Inferior parietal cortex (tissue), 1 donor: ENCODE data around the gene GET3.

ENCODE experiments used
- DNase-seq: peaks from one replicate; pipeline ENCODE4 v3.0.0-alpha.2; 2016; ENCODE audit errors: extremely low spot score

GET3 gene

GRCh38 chr19:12779162-12779993 is 42.1 kb downstream of the GET3 start:
- no peak for DNase-seq

DNA sequence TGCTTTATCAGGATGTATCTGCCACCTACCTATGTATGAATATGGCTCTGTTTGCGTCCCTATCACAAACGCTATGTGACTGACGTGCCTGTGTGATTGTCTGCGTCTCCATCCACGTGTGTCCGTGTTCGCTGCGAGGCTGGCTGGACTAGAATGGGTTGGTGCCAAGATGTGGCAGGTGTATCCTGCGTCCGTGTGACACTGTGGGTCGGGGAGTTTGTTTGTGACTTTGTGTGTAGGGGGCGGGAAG is 44.8 kb downstream of the GET3 start:
- DNase-seq, result no peak

- peak; percentile 90 for DNase-seq
These were observed 45.4 kb downstream of the GET3 start for GRCh38 chr19:12782424-12783290.

- DNase-seq, result no peak
These were observed 46.1 kb downstream of the GET3 start for GRCh38 chr19:12783291-12783848.

- no peak for DNase-seq
These were observed 46.6 kb downstream of the GET3 start for GRCh38 chr19:12783849-12784393.

DNA sequence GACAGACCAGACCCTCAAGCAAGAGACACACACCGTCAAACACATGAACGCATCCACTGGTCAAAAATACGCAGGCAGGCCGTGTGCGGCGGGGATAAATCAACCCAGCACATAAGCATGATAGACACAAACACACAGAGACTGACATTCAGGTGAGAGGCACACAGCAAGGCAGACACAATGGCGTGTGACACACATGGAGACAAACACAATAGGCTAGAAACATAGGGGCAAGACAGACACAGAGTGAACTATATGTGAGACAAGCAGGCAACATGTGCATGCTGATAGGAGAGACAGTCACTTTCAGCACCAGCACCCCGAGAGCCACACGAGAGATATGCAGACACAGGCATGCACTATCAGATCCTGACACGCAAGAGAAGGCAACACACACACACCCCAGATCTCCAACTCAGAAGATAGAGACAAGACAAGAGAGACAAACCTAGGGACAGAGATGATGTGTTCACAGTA is 47.1 kb downstream of the GET3 start:
- no peak for DNase-seq

DNA sequence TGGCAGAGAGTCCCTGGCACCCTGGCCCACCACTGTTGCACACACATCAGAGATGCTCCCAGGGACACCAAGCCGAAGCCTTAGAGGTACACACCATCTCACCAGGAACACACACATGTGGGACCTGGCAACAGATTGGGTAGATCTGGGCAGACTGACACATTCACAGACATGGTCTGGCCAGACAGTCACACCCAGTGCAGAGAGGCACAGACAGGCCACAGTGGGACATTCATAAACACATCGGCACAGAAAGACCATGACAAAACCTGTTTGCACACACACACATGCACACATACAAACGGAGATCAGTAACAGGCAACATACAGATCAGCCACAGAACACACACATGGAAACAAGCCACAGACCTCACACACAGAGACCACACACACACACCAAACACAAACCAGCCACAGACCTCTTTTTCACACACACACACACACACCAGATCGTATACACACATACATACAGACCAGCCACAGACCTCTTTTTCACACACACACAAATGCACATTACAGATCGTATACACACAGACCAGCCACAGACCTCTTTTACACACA is 47.7 kb downstream of the GET3 start:
- DNase-seq, result no peak

DNA sequence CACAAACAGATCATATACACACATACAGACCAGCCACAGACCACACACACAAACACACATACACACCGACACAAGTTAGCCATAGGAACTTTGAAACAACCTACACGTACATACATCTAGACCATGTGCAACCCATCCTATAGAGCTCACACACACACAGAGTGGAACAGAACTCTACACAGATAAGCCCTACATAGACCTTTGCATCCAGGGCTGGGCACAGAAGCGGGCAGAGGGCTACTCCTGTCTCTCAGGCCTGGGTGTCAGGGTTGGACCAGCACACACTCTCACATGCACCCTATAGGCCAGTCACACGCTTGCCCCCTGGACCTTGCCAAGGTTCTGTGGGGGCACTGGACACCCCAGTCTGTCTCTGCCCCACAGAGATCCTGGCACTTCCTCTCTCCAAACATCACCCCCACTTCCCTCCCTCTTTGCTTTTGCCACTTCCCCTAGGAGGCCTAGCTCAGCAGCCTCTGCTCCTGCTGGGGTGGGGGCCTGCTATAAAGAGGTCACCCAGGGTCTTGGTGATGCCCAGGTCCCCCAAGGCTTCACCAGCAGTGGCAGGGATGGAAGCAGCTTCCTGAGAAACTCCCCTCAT is 48.2 kb downstream of the GET3 start:
- no peak for DNase-seq

DNA sequence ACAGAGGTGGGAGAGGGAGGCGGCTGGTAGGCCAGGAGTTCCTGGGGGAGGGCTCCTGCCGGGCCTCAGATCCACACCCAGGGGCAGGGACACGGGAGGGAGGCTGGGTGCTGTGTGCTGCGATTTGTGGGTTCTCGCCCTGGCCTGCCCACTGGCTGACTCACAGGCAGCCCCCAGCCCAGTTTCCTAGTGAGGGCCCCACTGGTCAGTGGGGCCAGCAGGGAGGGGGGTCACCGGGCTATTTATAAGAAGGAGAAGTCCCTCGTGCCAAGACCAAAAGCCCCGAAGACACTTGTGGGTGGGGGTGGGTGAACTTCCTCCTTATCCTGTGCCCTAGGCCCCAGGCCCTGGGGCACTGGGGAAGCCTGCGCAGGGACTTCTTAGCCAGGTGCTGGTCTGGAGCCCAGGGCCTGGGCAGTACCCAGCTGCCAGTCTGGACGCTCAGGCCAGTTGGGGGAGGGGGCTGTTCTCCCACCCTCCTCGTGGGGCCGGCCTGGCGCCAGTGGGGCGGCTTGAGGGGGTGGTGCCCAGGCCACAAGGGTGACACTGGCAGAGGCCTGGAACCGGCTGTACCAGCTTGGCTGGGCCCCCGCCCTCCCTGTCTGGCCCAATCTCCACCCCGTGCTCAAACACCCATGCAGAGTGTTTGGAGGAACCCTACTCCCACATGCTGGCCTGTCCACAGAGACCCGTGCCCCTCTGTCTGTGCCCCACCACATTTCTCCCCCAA is 49.0 kb downstream of the GET3 start:
- no peak for DNase-seq

GRCh38 chr19:12786952-12787351 is 49.7 kb downstream of the GET3 start:
- no peak for DNase-seq

GRCh38 chr19:12787458-12787857 is 50.2 kb downstream of the GET3 start:
- no peak for DNase-seq

DNA sequence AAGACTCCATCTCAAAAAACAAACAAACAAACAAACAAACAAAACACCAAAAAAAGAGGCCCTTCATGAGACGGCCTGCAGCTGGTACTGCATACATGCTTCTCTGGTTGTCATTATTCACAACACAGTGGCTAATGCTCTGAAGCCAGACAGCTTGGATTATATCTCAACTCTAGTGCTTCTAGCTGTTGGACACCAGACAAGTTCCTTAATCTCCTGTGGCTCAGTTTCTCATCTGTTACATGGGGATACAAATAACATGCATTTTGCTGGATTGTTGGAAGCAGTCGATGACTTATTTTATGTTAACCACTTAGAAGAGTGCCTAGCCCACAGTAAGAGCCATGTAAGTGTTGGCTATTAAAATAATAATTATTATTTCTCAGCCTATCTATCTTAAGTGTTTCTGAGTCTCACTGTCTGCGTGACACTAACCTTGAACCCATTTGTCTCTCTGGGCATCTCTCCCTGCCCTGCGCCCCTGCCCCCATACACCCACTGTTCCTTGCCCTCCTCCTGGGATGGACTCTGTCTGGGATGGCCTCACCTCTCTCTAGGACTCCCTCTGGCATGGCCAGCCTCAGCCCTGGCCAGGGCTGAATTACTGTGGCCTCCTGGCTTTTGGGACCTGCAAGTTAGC is 50.9 kb downstream of the GET3 start:
- no peak for DNase-seq

DNA sequence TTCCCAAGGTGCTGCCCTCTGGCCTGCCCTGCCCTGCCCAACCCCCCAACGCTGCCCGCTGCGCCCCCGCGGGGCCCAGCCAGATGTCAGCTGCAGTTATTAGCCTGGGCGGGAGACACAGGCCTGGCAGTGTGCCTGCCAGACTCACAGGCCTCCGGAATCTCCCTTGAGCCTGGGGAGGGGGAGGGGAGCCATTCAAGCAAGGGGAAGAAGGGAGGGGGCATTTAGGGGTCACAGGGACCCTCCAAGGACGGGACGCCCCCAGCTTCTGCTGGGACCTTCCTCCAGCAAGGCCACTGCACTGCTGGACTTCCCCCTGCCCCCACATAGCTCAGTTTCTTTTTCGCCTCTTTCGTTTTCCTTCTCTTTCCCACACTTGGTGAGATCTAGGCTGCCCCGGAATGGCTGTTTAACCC is 51.4 kb downstream of the GET3 start:
- peak; percentile 48 for DNase-seq

DNA sequence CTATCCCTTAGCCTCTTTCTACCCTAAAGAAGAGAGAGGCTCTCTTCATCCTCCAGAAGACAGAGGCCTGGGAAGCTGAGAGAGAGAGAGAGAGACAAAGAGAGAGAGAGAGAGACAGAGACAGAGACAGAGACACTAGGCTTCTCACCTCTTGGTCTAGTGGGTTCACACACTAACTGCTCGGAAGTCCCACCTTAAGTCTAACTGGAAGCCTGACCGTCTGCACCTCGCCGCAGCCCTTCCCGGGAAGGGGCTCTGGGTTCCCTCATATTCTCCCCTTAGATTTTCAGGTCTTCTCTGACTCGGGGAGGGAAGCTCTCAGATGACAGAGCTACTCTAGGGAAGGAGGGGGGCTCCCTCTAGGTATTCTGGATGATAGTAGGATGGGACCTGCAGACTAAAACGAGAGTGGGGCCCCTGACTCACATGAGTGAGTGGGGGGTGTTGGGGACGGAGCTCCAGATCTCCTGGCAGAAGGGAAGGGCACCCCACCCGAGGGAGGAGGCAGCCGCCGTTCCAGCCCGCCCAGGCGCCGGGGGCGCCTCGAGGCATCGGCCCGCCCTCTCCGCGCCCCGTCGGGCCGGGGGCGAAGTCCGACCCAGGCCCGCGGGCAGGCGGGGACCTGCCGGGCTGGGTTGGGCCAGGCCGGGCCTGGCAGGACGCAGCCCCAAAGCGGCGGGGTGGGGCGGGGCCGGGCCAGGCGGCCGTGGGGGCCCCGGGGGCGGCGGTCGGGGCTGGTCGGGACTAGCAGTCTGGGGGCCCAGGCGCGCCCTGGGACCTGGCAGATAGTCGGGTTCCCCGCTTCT is 52.0 kb downstream of the GET3 start:
- DNase-seq, result no peak

DNA sequence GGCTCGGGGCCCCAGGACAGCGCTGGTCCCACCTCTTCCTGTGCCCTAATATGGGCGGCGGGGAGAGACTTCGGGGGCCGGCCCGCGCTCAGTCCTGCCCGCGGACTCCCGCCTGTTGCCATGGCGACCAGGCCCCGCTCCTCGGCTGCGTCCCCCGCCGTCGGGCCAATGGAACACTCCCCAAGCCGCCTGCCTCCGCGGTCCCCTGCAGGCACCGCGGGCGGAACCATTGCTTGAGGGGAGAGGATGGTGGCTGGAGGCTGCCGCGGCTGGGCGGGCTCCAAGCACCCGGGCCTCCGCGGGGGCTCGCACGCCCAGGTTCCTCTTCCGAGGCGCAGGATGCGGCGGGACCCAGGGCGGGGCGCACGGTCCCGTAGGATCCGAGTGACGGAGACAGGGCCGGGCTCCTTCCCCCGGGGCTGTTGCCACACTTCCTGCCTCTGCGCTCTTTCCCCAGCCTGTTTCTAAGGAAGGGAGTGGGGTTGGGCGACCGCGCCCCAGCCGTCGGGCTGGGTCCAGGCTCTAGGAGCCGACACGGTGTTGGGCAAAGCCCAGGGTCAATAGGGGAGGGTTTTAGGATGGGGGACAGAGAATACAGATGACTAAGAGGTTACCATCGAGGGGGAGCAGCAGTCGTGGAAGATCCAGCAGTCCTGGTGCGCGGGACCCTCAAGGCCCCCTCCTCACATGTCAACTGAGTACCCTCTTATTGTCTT is 52.8 kb downstream of the GET3 start:
- peak; percentile 93 for DNase-seq

DNA sequence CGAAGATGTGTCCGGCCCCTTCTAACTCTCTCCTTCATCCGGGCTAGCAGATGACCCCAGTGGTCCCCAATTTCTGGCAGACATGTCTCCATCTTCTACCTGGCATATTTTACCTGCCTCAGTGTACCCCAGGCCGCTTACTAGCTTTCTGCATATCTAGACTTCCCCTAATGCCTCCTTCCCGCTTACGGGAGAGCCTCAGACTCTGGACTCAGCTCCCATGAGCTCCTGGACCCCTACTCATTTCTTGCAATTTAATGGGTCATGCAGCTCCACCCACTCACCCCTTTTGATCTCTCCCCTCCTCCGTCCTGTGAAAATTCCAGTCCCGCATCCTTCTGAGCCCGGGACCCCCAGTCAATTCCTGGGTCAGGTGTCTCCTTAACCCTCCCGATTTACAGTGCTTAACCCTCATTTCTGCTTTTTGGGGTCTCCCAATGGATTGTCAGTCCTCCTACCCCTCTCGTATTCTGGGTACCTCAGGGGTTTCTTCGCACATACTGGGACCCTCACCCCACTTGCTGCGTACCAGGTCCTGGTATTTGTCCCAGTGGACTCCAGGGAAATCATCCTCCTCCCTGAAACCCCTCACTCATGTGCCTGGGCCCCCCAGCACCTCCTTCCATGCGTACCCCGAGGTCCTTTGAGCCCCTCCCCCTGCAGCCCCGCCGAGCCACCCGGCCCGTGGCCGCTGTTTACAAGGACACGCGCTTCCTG is 53.5 kb downstream of the GET3 start:
- no peak for DNase-seq

- peak; percentile 97 for DNase-seq
These were observed 54.2 kb downstream of the GET3 start, which contains the start of gene JUNB for GRCh38 chr19:12791345-12792050. Gene JUNB, plus strand, starts transcription at chr19:12791486. Its CDS starts 286 bp downstream, at chr19:12791772.
